GM19351 (cell line): ENCODE results near the gene HASPIN.

Experiments used
- ATAC-seq: cut with Tn5 transposase; IDR thresholded peaks from one replicate; pipeline ENCODE4 v1.9.1; 2021; ENCODE audit warnings: mild to moderate bottlenecking, moderate library complexity; ENCODE audit not compliant: unreplicated experiment

The HASPIN gene

GRCh38 chr17:3723556-3724377 lies at the start of gene HASPIN:
HASPIN (plus strand) TSS chr17:3723903; CDS start chr17:3723936, 33 bp downstream.
- ATAC-seq: peak; percentile 76

DNA sequence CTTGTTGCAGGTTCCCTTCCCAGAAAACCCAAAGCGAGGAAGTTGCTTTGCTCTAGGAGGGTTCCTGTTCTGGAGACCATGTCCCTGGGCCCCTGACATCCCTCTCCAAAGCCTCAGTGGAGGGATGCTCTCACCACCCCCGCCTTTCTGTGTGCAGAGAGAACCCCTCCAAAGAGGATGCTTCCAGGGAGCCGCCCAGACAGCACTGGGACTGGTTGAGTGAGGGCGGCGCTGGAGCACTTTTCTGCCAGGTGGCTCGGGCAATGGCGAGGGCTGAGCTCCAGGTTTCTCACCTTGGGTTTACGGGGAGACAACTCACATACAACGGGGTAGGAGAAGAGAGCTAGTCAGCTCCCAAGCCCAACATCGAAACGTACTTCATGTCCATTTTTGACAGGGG lies 47.8 kb upstream of the HASPIN start:
- no peak for ATAC-seq

GRCh38 chr17:3678095-3678820 lies 45.4 kb upstream of the HASPIN start:
- ATAC-seq: no peak

DNA sequence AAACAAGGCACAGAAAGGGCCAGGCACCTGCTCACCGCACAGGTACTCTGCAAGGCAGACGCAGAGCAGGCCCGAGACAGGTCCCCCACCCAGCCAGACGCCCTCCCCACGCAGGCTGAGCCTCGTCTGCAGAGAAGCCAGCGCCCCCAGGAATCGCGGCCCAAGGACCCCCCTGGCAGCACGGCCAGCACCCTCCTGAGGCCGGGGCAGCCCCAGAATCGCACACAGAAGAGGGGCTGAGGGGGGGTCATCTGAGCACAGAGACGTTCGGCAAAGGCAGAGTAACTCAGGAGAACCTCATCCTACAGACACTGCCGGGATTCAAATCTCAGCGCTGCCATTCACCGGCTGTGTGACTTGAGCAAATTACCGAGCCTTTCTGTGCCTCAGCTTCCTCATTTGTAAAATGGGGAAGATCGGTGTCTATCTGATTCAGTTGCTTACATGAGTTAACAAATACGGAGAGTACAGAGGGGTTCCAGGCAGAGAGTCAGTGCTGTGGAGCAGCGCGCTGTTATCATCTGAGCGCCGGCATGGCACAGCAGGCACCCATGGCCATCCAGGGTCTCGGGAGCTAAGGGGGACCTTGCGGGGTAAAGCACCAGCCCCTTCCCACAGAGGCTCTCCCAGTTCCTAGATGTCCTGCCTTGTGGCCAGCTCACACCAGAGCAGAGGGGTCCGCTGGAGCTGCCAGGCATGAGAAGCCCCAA lies 44.7 kb upstream of the HASPIN start:
- no peak for ATAC-seq

- ATAC-seq: no peak
Observed at GRCh38 chr17:3679531-3680126, 44.1 kb upstream of the HASPIN start.

- ATAC-seq: no peak
Observed at GRCh38 chr17:3681057-3681456, 42.6 kb upstream of the HASPIN start.

- ATAC-seq: no peak
Observed at GRCh38 chr17:3681565-3681964, 42.1 kb upstream of the HASPIN start.

DNA sequence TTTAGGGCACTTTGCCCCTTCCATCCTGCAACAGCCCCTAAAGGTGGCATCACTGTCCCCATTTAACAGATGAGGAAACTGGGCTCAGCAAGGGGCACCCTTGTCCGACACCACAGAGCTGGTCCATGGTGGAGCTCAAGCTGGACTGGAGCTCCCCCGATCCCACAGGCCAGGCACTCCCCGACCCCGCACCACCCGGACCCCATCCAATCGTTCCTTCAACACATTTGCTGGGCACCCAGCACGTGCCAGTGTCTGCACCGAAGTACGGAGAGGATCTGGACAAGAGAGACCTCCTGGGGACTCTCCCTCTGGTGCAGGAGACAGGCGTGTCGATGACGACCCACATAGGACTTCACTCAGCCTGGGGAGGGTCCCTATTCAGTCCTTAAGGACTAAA lies 41.7 kb upstream of the HASPIN start:
- no peak for ATAC-seq

DNA sequence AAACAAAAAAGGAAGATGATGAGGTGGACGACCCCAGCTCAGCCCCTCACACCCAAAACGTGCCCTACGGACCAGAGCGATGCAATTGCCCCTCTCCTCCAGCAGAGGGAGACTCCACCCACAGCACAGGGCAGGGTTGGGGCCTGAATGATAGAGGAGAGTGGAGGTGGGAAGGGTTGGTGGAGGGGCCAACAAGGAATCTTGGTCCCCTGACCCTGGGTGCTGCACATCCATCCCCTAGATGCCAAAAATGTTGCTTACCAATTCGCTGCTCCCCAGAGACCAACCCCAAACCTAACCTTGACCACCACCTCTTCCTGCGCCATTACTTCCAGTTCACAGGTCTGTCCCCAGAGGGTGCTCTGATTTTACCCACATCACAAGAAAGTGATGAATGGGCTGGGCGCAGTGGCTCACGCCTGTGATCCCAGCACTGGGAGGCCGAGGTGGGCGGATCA lies 40.6 kb upstream of the HASPIN start:
- no peak for ATAC-seq

- no peak for ATAC-seq
Observed at GRCh38 chr17:3685174-3685573, 38.5 kb upstream of the HASPIN start.

GRCh38 chr17:3688027-3688553 lies 35.6 kb upstream of the HASPIN start:
- no peak for ATAC-seq

DNA sequence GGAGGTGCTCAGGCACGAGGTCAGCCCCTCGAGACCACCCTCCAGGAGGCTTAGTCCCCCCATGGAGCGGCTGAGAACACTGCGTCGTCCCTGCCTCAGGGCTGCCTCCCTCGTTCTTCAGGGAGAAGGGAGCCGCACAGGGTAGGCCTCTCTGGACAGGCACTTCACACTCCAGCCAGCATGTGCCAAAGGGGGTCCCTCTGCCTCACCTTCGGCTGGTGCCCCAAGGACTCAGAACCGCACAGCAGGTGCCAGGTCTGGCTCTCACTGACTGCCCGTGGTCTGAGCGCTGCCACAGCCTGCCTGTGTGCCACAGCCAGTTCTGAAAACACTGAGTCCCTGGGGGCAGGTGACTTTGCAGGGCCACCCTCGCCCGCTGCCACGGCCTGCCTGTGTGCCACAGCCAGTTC lies 34.8 kb upstream of the HASPIN start:
- ATAC-seq: no peak

DNA sequence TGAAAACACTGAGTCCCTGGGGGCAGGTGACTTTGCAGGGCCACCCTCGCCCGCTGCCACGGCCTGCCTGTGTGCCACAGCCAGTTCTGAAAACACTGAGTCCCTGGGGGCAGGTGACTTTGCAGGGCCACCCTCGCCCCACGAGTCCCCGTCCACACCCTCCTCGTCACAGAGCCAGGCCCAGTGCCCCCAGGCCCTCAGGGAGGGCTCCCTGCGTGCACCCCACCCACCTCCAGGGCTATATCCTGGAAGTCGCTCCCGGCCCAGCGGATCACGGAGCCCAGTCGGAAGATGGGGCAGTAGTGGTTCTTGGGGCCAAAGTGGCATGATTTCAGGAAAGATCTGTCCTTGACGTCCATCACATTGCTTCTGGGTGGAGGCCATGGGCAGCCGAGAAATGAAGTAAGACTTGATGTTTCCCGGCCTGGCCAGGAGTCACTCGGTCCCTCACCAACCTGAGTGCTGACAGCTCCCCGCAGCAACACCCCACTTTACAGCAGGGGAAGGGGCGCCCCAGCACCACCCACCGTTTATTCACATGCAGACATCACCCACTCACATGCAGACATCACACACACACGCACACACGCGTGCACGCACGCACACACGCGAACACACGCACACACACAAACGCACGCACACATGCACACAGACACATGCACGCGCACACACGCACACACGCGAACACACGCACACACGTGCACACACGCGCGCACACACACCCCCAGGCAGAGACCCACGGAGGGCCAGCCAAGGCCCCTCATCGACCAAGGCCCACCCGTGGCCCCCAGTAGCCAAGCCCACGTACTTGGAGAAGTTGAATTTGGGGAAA lies 34.2 kb upstream of the HASPIN start:
- no peak for ATAC-seq

DNA sequence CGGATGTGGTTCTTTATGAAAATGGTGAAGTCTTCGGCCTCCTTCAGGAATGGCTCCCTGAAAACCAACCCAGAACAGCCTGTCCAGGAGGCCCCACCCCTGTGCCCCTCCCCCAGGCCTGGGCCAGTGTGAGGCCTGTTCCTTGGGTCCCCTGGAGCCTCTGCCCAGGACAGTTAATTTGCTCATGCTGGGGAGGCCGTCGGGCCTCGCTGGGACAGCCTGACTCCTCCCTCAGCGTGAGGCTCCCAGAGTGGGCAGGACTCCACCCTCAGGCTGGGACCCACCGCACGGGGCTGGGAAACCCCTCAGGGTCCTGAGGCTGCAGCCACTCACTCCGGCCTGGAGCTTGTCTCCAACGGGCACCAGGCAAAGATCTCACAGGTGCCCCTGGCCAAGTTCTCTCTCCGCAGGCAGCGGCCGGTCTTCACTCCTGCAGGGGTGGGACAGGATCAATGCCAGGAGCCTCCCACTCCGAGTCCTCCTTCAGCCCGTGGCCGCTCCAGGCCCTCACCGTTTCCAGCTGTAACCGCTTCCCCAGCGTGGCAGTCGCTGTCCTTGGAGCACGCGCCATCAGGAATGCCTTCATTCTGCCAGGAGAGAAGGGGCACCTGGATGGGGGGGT lies 33.5 kb upstream of the HASPIN start:
- ATAC-seq: no peak

GRCh38 chr17:3691617-3692067 lies 32.1 kb upstream of the HASPIN start:
- no peak for ATAC-seq

- ATAC-seq: no peak
Observed at GRCh38 chr17:3692346-3692745, 31.4 kb upstream of the HASPIN start.

DNA sequence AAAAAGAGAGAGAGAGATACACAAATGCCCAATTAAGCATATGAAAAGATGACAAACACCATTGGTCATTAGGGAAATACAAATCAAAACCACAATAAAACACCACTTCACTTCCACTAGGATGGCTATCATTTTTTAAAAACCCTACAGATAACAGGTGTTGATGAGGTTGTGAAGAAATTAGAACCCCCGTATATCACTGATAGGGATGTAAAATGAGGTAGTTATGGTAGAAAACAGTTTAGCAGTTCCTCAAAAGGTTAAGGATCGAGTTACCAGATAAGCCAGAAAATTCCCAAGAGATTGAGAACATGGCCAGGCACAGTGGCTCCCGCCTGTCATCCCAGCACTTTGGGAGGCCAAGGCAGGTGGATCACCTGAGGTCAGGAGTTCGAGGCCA lies 30.6 kb upstream of the HASPIN start:
- ATAC-seq: no peak

- peak; percentile 64 for ATAC-seq
Observed at GRCh38 chr17:3693829-3694231, 29.9 kb upstream of the HASPIN start.

GRCh38 chr17:3695129-3695722 lies 28.5 kb upstream of the HASPIN start:
- no peak for ATAC-seq
